SH-SY5Y (cell line): ENCODE results near the gene MAP2K7.

Experiments
- GATA2 ChIP-seq: IDR thresholded peaks from 2 replicates; pipeline ENCODE4 v1.6.1; 2011; ENCODE audit warnings: mild to moderate bottlenecking, low read depth, low read length
- GATA3 ChIP-seq: IDR thresholded peaks from 2 replicates; pipeline ENCODE4 v1.6.1; 2011; ENCODE audit warnings: low read depth, mild to moderate bottlenecking, low read length, moderate library complexity

DNA sequence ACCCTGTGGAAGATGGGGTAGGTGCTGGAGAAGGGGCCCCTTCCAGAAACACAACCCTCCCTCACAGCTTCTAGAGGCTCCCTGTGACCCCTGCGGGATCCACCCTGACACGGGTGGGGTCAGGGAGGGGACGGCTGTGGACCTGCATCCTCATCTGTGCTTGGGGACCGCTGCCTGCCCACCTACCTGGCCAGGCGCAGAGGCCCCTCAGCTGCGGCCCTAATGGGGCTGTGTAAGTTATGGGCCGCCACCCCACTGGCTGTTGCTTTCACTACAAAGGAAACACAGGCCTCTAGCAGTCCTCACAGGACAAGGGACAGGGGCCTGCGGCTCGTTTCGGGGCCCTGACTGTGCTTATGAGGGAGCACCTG, 29.2 kb downstream of the MAP2K7 start:
- TF ChIP-seq GATA2 (no peak), GATA3 (no peak)
